ENCODE results near the gene STN1.
A peak's percentile ranks its signal among the peaks of the same experiment; 100 is the strongest.

STN1 gene

GRCh38 chr10:103926722-103927319, 8.8 kb upstream of the STN1 start:
- Histone ChIP-seq H3K4me3 (replicated peaks; ENCODE audit: low read depth, low read length) (no peak overlapping the region), H3K36me3 (ENCODE audit: control insufficient read depth, insufficient read depth, low read length) (no peaks in the 10 kb centered on the region), H3K27me3 (replicated peaks; ENCODE audit: control insufficient read depth, insufficient read depth, low read length) (no peaks in the 10 kb centered on the region)
- no peak for DNase-seq (ENCODE audit: extremely low read depth, insufficient read length)
- TF ChIP-seq CTCF (IDR thresholded peaks at IDR 0.05; ENCODE audit: insufficient read depth, low read length, poor library complexity, severe bottlenecking) = no peak

GRCh38 chr10:103925591-103925990, 7.6 kb upstream of the STN1 start:
- no peak for TF ChIP-seq CTCF (IDR thresholded peaks at IDR 0.05; ENCODE audit: insufficient read depth, low read length, poor library complexity, severe bottlenecking)
- Histone ChIP-seq H3K36me3 (ENCODE audit: control insufficient read depth, insufficient read depth, low read length) (no peaks in the 10 kb centered on the region), H3K4me3 (replicated peaks; ENCODE audit: low read depth, low read length) (no peak overlapping the region), H3K27me3 (replicated peaks; ENCODE audit: control insufficient read depth, insufficient read depth, low read length) (no peaks in the 10 kb centered on the region)
- no peak for DNase-seq (ENCODE audit: extremely low read depth, insufficient read length)

- H3K4me3 ChIP-seq (replicated peaks; ENCODE audit: low read depth, low read length) = no peak overlapping the region
- no peak for DNase-seq (ENCODE audit: extremely low read depth, insufficient read length)
- H3K36me3 ChIP-seq (ENCODE audit: control insufficient read depth, insufficient read depth, low read length) = no peaks in the 10 kb centered on the region
- no peak for TF ChIP-seq CTCF (IDR thresholded peaks at IDR 0.05; ENCODE audit: insufficient read depth, low read length, poor library complexity, severe bottlenecking)
- H3K27me3 ChIP-seq (replicated peaks; ENCODE audit: control insufficient read depth, insufficient read depth, low read length) = no peaks in the 10 kb centered on the region
Measured at GRCh38 chr10:103923502-103923901, 5.5 kb upstream of the STN1 start.

- no peak for TF ChIP-seq CTCF (IDR thresholded peaks at IDR 0.05; ENCODE audit: insufficient read depth, low read length, poor library complexity, severe bottlenecking)
- Histone ChIP-seq H3K4me3 (replicated peaks; ENCODE audit: low read depth, low read length) (no peak overlapping the region), H3K27me3 (replicated peaks; ENCODE audit: control insufficient read depth, insufficient read depth, low read length) (no peaks in the 10 kb centered on the region), H3K36me3 (ENCODE audit: control insufficient read depth, insufficient read depth, low read length) (no peaks in the 10 kb centered on the region)
- no peak for DNase-seq (ENCODE audit: extremely low read depth, insufficient read length)
Measured at GRCh38 chr10:103922659-103923058, 4.7 kb upstream of the STN1 start.

GRCh38 chr10:103921750-103922195, 3.8 kb upstream of the STN1 start:
- Histone ChIP-seq H3K4me3 (replicated peaks; ENCODE audit: low read depth, low read length) (no peak overlapping the region), H3K27me3 (replicated peaks; ENCODE audit: control insufficient read depth, insufficient read depth, low read length) (no peaks in the 10 kb centered on the region), H3K36me3 (ENCODE audit: control insufficient read depth, insufficient read depth, low read length) (no peaks in the 10 kb centered on the region)
- DNase-seq (ENCODE audit: extremely low read depth, insufficient read length) = peak; percentile 44
- peak; percentile 29 for TF ChIP-seq CTCF (IDR thresholded peaks at IDR 0.05; ENCODE audit: insufficient read depth, low read length, poor library complexity, severe bottlenecking)

- no peak overlapping the region for H3K4me3 ChIP-seq (replicated peaks; ENCODE audit: low read depth, low read length)
- no peaks in the 10 kb centered on the region for H3K27me3 ChIP-seq (replicated peaks; ENCODE audit: control insufficient read depth, insufficient read depth, low read length)
- DNase-seq (ENCODE audit: extremely low read depth, insufficient read length) = no peak
- H3K36me3 ChIP-seq (ENCODE audit: control insufficient read depth, insufficient read depth, low read length) = no peaks in the 10 kb centered on the region
- TF ChIP-seq CTCF (IDR thresholded peaks at IDR 0.05; ENCODE audit: insufficient read depth, low read length, poor library complexity, severe bottlenecking) = no peak
Measured at GRCh38 chr10:103921248-103921647, 3.3 kb upstream of the STN1 start.
